Endothelial cell of umbilical vein (primary cell): Measurements from ENCODE around the gene NAT16. TPM values are rescaled to one million over a fixed set of nuclear protein-coding genes. Genes with fewer than 3 reads are reported as not detected.

Experiments
- BruUV-seq: library from RNA; stranded (reverse); fragments of 400-500 nt; replicated peaks from 2 replicates; lab custom pipeline; 2021; lab: Mats Ljungman, UMichigan
- CTCF ChIA-PET: fragments of 300-600, 350-600 bp; sonication (Branson Sonifier 250); formaldehyde crosslinking; loops from one replicate; lab custom pipeline; 2021; ENCODE audit warnings: antibody characterized with exemption, inconsistent platforms; lab: Charles Lee
- POLR2A ChIA-PET: fragments of 300-600, 350-600 bp; sonication (Branson Sonifier 250); formaldehyde crosslinking; loops from one replicate; lab custom pipeline; 2021; ENCODE audit warnings: antibody characterized with exemption, inconsistent platforms; lab: Charles Lee
- DNase-seq: peaks from one replicate; pipeline ENCODE4 v3.0.0-alpha.2; 2011; ENCODE audit warnings: low read depth, low spot score
- FAIRE-seq: peaks from 2 replicates; lab custom pipeline; 2011; peaks lifted over from hg19 to GRCh38; lab: Jason Lieb, UNC
- H2AFZ ChIP-seq: 2 replicates; pipeline ENCODE4 v1.6.0; 2012; ENCODE audit warnings: low read depth, low read length, control low read depth, inconsistent platforms
- H3K27ac ChIP-seq: 2 replicates; pipeline ENCODE4 v1.5.1; 2011; ENCODE audit warnings: low read depth, mild to moderate bottlenecking, control low read depth, low read length, moderate library complexity; ENCODE audit not compliant: insufficient read depth
- H3K27me3 ChIP-seq, 2 experiments: 2 replicates each; pipeline versions ENCODE4 v1.6.0 to v1.6.1; 2011; ENCODE audit warnings: low read length in 2 of 2, mixed read lengths in 1 of 2; ENCODE audit not compliant: control insufficient read depth in 2 of 2, insufficient read depth in 2 of 2
- H3K36me3 ChIP-seq, 2 experiments: 2 replicates in 1 of 2; 3 replicates in 1 of 2; pipeline ENCODE4 v1.5.1; 2011; ENCODE audit warnings: low read length in 2 of 2, mild to moderate bottlenecking in 1 of 2, moderate library complexity in 1 of 2; ENCODE audit not compliant: control insufficient read depth in 2 of 2, insufficient read depth in 2 of 2; ENCODE audit errors: extremely low read depth in 1 of 2
- H3K4me1 ChIP-seq: 3 replicates; pipeline ENCODE4 v1.5.1; 2011; ENCODE audit warnings: mild to moderate bottlenecking, low read length; ENCODE audit not compliant: control insufficient read depth, insufficient read depth; ENCODE audit errors: extremely low read depth
- H3K4me2 ChIP-seq: 2 replicates; pipeline ENCODE4 v1.6.1; 2011; ENCODE audit warnings: low read length, control low read depth, mixed read lengths; ENCODE audit not compliant: insufficient read depth
- H3K4me3 ChIP-seq, 3 experiments: fragments of 200-600 bp in 1 of 3; sonication (generic), shearing (Covaris generic) in 1 of 3; replicated peaks in 1 of 3; 2 replicates each; pipeline ENCODE4 v1.5.1; 2011 to 2016; ENCODE audit warnings: control low read depth in 3 of 3, low read length in 3 of 3, mild to moderate bottlenecking in 2 of 3, inconsistent platforms in 1 of 3, low read depth in 1 of 3, moderate library complexity in 1 of 3; ENCODE audit not compliant: insufficient read depth in 1 of 3
- H3K79me2 ChIP-seq: 2 replicates; pipeline ENCODE4 v1.6.0; 2012; ENCODE audit warnings: low read length, inconsistent platforms; ENCODE audit not compliant: control insufficient read depth, insufficient read depth
- H3K9ac ChIP-seq: replicated peaks from 2 replicates; pipeline ENCODE3; 2011; ENCODE audit warnings: low read length, control low read depth; ENCODE audit not compliant: insufficient read depth; ENCODE audit errors: extremely low read depth
- H3K9me1 ChIP-seq: replicated peaks from 3 replicates; pipeline ENCODE4 v1.6.0; 2011; ENCODE audit warnings: mild to moderate bottlenecking, low read length; ENCODE audit not compliant: control insufficient read depth, insufficient read depth; ENCODE audit errors: extremely low read depth
- H3K9me3 ChIP-seq: replicated peaks from 2 replicates; pipeline ENCODE4 v1.5.1; 2012; ENCODE audit warnings: low read length, inconsistent platforms; ENCODE audit not compliant: control insufficient read depth, insufficient read depth
- H4K20me1 ChIP-seq: replicated peaks from 2 replicates; pipeline ENCODE3; 2011; ENCODE audit warnings: mild to moderate bottlenecking, low read length; ENCODE audit not compliant: control insufficient read depth, insufficient read depth; ENCODE audit errors: extremely low read depth
- CTCF ChIP-seq, 2 donors: IDR thresholded peaks; 1 replicate in 1 of 2; 2 replicates in 1 of 2; pipeline ENCODE4 v1.5.1; 2011; ENCODE audit warnings: low read length in 2 of 2, mild to moderate bottlenecking in 2 of 2, moderate library complexity in 2 of 2, control low read depth in 1 of 2, inconsistent platforms in 1 of 2, low read depth in 1 of 2; ENCODE audit not compliant: insufficient read depth in 1 of 2; ENCODE audit errors: extremely low read depth in 1 of 2
- EZH2 ChIP-seq: IDR thresholded peaks from 2 replicates; pipeline ENCODE4 v1.6.1; 2012; ENCODE audit warnings: borderline replicate concordance, low read depth, mild to moderate bottlenecking, moderate library complexity, low read length, inconsistent platforms; ENCODE audit not compliant: severe bottlenecking
- FOS ChIP-seq: IDR thresholded peaks from 2 replicates; pipeline ENCODE4 v1.6.1; 2011; ENCODE audit warnings: mild to moderate bottlenecking, low read length, moderate library complexity, borderline replicate concordance; ENCODE audit not compliant: insufficient read depth
- GATA2 ChIP-seq: IDR thresholded peaks from 2 replicates; pipeline ENCODE4 v1.7.0; 2011; ENCODE audit warnings: low read depth, mild to moderate bottlenecking, moderate library complexity, mixed read lengths, low read length; ENCODE audit not compliant: insufficient read length, insufficient read depth
- JUN ChIP-seq: IDR thresholded peaks from 2 replicates; pipeline ENCODE4 v1.6.1; 2011; ENCODE audit warnings: borderline replicate concordance, low read depth; ENCODE audit not compliant: insufficient read length, insufficient read depth
- MAX ChIP-seq: IDR thresholded peaks from 2 replicates; pipeline ENCODE4 v1.6.1; 2011; ENCODE audit not compliant: insufficient read depth, insufficient read length
- MYC ChIP-seq: IDR thresholded peaks from one replicate; pipeline ENCODE4 v1.6.1; 2011; ENCODE audit warnings: mild to moderate bottlenecking, low read depth, low read length
- POLR2A ChIP-seq: IDR thresholded peaks from 2 replicates; pipeline ENCODE4 v1.6.1; 2012; ENCODE audit warnings: low read depth, mild to moderate bottlenecking, control low read depth, low read length
- POLR2AphosphoS5 ChIP-seq: IDR thresholded peaks from 2 replicates; pipeline ENCODE4 v1.6.1; 2012; ENCODE audit warnings: low read depth, mild to moderate bottlenecking, control low read depth, low read length, moderate library complexity; ENCODE audit not compliant: insufficient read depth
- dilution Hi-C: fragments of 300-500 bp; cut with MboI; formaldehyde crosslinking; loops from one replicate; pipeline ENCODE4 v1.15.0; 2019; ENCODE audit warnings: low sequenced_read_pairs; ENCODE audit not compliant: extremely low pct_ligation_motif_present
- intact Hi-C: fragments of 100-400 bp; cut with micrococcal nuclease; formaldehyde crosslinking; loops from one replicate; pipeline ENCODE4 v1.10.0; 2022
- polyA plus RNA-seq, 4 experiments: library from polyadenylated mRNA; depleted of rRNA in 3 of 4; stranded (reverse) in 3 of 4; unstranded in 1 of 4; fragments of >200 nt; gene quantifications; 2 replicates each; pipeline versions ENCODE4 v1.2.1 to v1.2.3, GENCODE V29; 2011 to 2012; ENCODE audit warnings: missing spikeins in 1 of 4
- total RNA-seq: library from RNA; stranded (reverse); gene quantifications from 2 replicates; pipeline ENCODE4 v1.2.3, GENCODE V29; 2021

Gene NAT16
- total and polyA plus RNA-seq, 2 donors (not counting 3 experiments of a cell fraction or from before 2014, with no cell fraction given): not detected

- CTCF ChIA-PET: no interaction called here
Measured at GRCh38 chr7:101223528-101223927, 43.4 kb upstream of the NAT16 start.

More at GRCh38 chr7:101223528-101223927, 43.4 kb upstream of the NAT16 start:
- Histone ChIP-seq H3K4me3 (no peak overlapping the region), H3K4me2 (no peak overlapping the region), H3K27me3 (no peaks in the 10 kb centered on the region), H4K20me1 (no peaks in the 10 kb centered on the region), H3K36me3 (peaks cover 2 to 8% of the 10 kb centered on the region in 2 experiments), H3K4me1 (peaks cover 5% of the 10 kb centered on the region), H3K9me3 (no peaks in the 10 kb centered on the region), H3K9ac (no peak overlapping the region), H3K9me1 (no peaks in the 10 kb centered on the region), H3K27ac (no peak overlapping the region), H2AFZ (no peak overlapping the region), H3K79me2 (peaks cover 27% of the 10 kb centered on the region)
- POLR2A ChIA-PET: no interaction called here
- dilution Hi-C loops (no loop called here), intact Hi-C loops (no loop called here)
- TF ChIP-seq MYC (no peak), EZH2 (no peak), MAX (no peak), POLR2AphosphoS5 (no peak), GATA2 (no peak), FOS (no peak), JUN (no peak), CTCF (IDR thresholded peaks at IDR 0.05; ENCODE audit: extremely low read depth in 1 of 2, insufficient read depth in 1 of 2, low read depth in 1 of 2, low read length in 2 of 2) (no peak), POLR2A (no peak)
- DNase-seq (no peak), FAIRE-seq (no peak)
- no TSS peak for BruUV-seq
